Peyer's patch (tissue), 4 donors: ENCODE results near the gene FAM118B.

ENCODE experiments used
- CTCF ChIP-seq, 6 experiments: fragments of 450-650 bp in 4 of 6; fragments of 200-600 bp in 2 of 6; sonication (generic) in 1 of 6; IDR thresholded peaks; one replicate each; pipeline ENCODE4 v1.5.1; 2017 to 2019; ENCODE audit warnings: antibody characterized with exemption in 6 of 6, mild to moderate bottlenecking in 3 of 6, moderate library complexity in 1 of 6
- POLR2A ChIP-seq, 2 donors: fragments of 450-650 bp; IDR thresholded peaks; one replicate each; pipeline ENCODE4 v1.5.1; 2017; ENCODE audit warnings: antibody characterized with exemption in 2 of 2, mild to moderate bottlenecking in 2 of 2, moderate library complexity in 2 of 2

GRCh38 chr11:126284829-126285228, 73.2 kb downstream of the FAM118B start:
- TF ChIP-seq CTCF (IDR thresholded peaks at IDR 0.05): no peak
- no peak for TF ChIP-seq POLR2A (IDR thresholded peaks at IDR 0.05)
